A673 (cell line): Measurements from ENCODE around the gene CYBA. TPM values are rescaled to one million over a fixed set of nuclear protein-coding genes. Genes with fewer than 3 reads are reported as not detected.

Source experiments
- BruUV-seq: library from RNA; stranded (reverse); fragments of 400-500 nt; replicated peaks from 2 replicates; lab custom pipeline; 2021; lab: Mats Ljungman, UMichigan
- CTCF ChIA-PET: fragments of 300-600 bp; sonication (Branson Sonifier 250); formaldehyde crosslinking; loops from one replicate; lab custom pipeline; 2022; ENCODE audit warnings: antibody characterized with exemption; lab: Charles Lee
- POLR2A ChIA-PET: fragments of 300-600 bp; sonication (Branson Sonifier 250); formaldehyde crosslinking; loops from one replicate; lab custom pipeline; 2022; ENCODE audit warnings: antibody characterized with exemption; ENCODE audit not compliant: low non-redundant PET; lab: Charles Lee
- DNase-seq: peaks from one replicate; pipeline ENCODE4 v3.0.0-alpha.2; 2015; ENCODE audit warnings: low spot score
- H3K27ac ChIP-seq: fragments of 200-600 bp; sonication (generic); 2 replicates; pipeline ENCODE4 v1.5.1; 2016; ENCODE audit warnings: mixed run types, low read depth, mild to moderate bottlenecking, mixed read lengths, antibody characterized with exemption, low read length; ENCODE audit not compliant: poor library complexity, severe bottlenecking
- H3K27me3 ChIP-seq: fragments of 200-600 bp; sonication (generic); replicated peaks from 2 replicates; pipeline ENCODE4 v1.6.1; 2017; ENCODE audit warnings: mixed run types, low read depth, mild to moderate bottlenecking, mixed read lengths, antibody characterized with exemption, low read length; ENCODE audit not compliant: insufficient read depth, poor library complexity
- H3K36me3 ChIP-seq: fragments of 200-600 bp; sonication (generic); 2 replicates; pipeline ENCODE4 v1.6.1; 2016; ENCODE audit warnings: mixed run types, mild to moderate bottlenecking, mixed read lengths, antibody characterized with exemption, low read length; ENCODE audit not compliant: insufficient read depth, poor library complexity, severe bottlenecking
- H3K4me1 ChIP-seq: fragments of 200-600 bp; sonication (generic); 2 replicates; pipeline ENCODE4 v1.6.1; 2017; ENCODE audit warnings: mixed run types, mild to moderate bottlenecking, mixed read lengths, antibody characterized with exemption, low read length; ENCODE audit not compliant: insufficient read depth, poor library complexity, severe bottlenecking
- H3K4me3 ChIP-seq: fragments of 200-600 bp; sonication (generic); 2 replicates; pipeline ENCODE4 v1.5.1; 2016; ENCODE audit warnings: low read depth, mixed run types, mild to moderate bottlenecking, mixed read lengths, low read length; ENCODE audit not compliant: poor library complexity, severe bottlenecking
- H3K9me3 ChIP-seq: fragments of 200-600 bp; sonication (generic); 2 replicates; pipeline ENCODE4 v1.6.1; 2016; ENCODE audit warnings: mixed run types, low read depth, mild to moderate bottlenecking, mixed read lengths, antibody characterized with exemption, low read length; ENCODE audit not compliant: poor library complexity, severe bottlenecking
- CTCF ChIP-seq: fragments of 300-800, 200-600 bp; sonication (generic); conservative IDR thresholded peaks from 2 replicates; pipeline ENCODE4 v1.5.1; 2017; ENCODE audit warnings: low read depth, mild to moderate bottlenecking, antibody characterized with exemption, low read length, moderate library complexity, mixed read lengths
- EZH2 ChIP-seq: fragments of 200-600 bp; sonication (generic); IDR thresholded peaks from 2 replicates; pipeline ENCODE4 v1.6.1; 2017; ENCODE audit warnings: borderline replicate concordance, low read depth, mild to moderate bottlenecking, mixed read lengths, antibody characterized with exemption, low read length; ENCODE audit not compliant: poor library complexity, severe bottlenecking
- intact Hi-C: fragments of 100-400 bp; cut with micrococcal nuclease; formaldehyde crosslinking; loops from one replicate; pipeline ENCODE4 v1.10.0; 2022; ENCODE audit not compliant: unreplicated experiment
- total RNA-seq: library from RNA; stranded (reverse); gene quantifications from 2 replicates; pipeline ENCODE4 v1.2.3, GENCODE V29; 2021

The CYBA gene
- total RNA-seq, 1 experiment from 2014 or later: 44.7 TPM

- no TSS peak for BruUV-seq
These were observed 19.9 kb downstream of the CYBA start for GRCh38 chr16:88630941-88631340.

GRCh38 chr16:88630433-88630832 lies 20.4 kb downstream of the CYBA start:
- Histone ChIP-seq H3K27ac (no peak overlapping the region), H3K9me3 (no peaks in the 10 kb centered on the region), H3K4me1 (no peaks in the 10 kb centered on the region), H3K27me3 (no peaks in the 10 kb centered on the region), H3K36me3 (peaks cover 51% of the 10 kb centered on the region), H3K4me3 (no peak overlapping the region)
- ChIA-PET CTCF (no interaction called here), POLR2A (no interaction called here)
- BruUV-seq: no TSS peak
- no peak for DNase-seq
- intact Hi-C loops: no loop called here
- TF ChIP-seq EZH2: no peak
- no peak for TF ChIP-seq CTCF

More at GRCh38 chr16:88630941-88631340, 19.9 kb downstream of the CYBA start:
- H3K36me3 ChIP-seq: peaks cover 50% of the 10 kb centered on the region
- no peak overlapping the region for H3K4me3 ChIP-seq
- DNase-seq: no peak
- CTCF ChIA-PET: no interaction called here
- H3K4me1 ChIP-seq: no peaks in the 10 kb centered on the region
- no peak for TF ChIP-seq CTCF
- no peak for TF ChIP-seq EZH2
- intact Hi-C loops: no loop called here
- no peaks in the 10 kb centered on the region for H3K27me3 ChIP-seq
- no peaks in the 10 kb centered on the region for H3K9me3 ChIP-seq
- POLR2A ChIA-PET: no interaction called here
- no peak overlapping the region for H3K27ac ChIP-seq

GRCh38 chr16:88629835-88630234 lies 21.0 kb downstream of the CYBA start:
- intact Hi-C loops: no loop called here
- no TSS peak for BruUV-seq
- POLR2A ChIA-PET: no interaction called here
- Histone ChIP-seq H3K27ac (no peak overlapping the region), H3K9me3 (no peaks in the 10 kb centered on the region), H3K36me3 (peaks cover 55% of the 10 kb centered on the region), H3K4me3 (no peak overlapping the region), H3K27me3 (no peaks in the 10 kb centered on the region), H3K4me1 (no peaks in the 10 kb centered on the region)
- no peak for DNase-seq
- TF ChIP-seq CTCF (no peak), EZH2 (no peak)
- CTCF ChIA-PET: no interaction called here
